Heart left ventricle (tissue), 13 donors: ENCODE measurements around the gene SEMG1.

Source experiments
- CTCF ChIP-seq, 12 donors: fragments of 200-600 bp; sonication (generic) in 4 of 12; IDR thresholded peaks; one replicate each; pipeline versions ENCODE4 v1.5.0 to v1.8.0; 2018 to 2022; ENCODE audit warnings: antibody characterized with exemption in 12 of 12, mild to moderate bottlenecking in 5 of 12
- POLR2A ChIP-seq, 2 donors: fragments of 450-650 bp; IDR thresholded peaks; one replicate each; pipeline ENCODE4 v1.6.1; 2017; ENCODE audit warnings: antibody characterized with exemption in 2 of 2, mild to moderate bottlenecking in 2 of 2, moderate library complexity in 2 of 2
- donor health status: ischemic (EF 13 %, LVEDD 7.1; RV severe dilation, severe dysfunction).
- donor health status: DM: no; HTN: yes; CAD: no.
- donor health status: DM: no; HTN: no; CAD: no.
- donor health status: ischemic (EF 25% LVEDD 6.9; RV normal size, moderate dysfunction).
- donor health status: ischemic (EF 25% LVEDD 5.7; RV mildly dilated, moderate dysfunction).
- donor health status: ischemic (EF 35%, LVEDD 5.7; RV mildly dilated, moderate dysfunction).
- donor health status: nonischemic (EF 11% LVEDD 7.7; RV severe dilation, severe dysfunction).
- donor health status: DM: yes; HTN: yes; CAD: no.
- donor health status: PGD.
- donor health status: ischemic (EF 29% LVEDD 5.4; RV normal size, mild dysfunction).
- donor health status: nonischemic (EF 23%, LVEDD 6.1; RV moderate dilation, normal function).

GRCh38 chr20:45193331-45193730, 13.5 kb upstream of the SEMG1 start:
- TF ChIP-seq CTCF (IDR thresholded peaks at IDR 0.05) (no peak), POLR2A (IDR thresholded peaks at IDR 0.05) (no peak)
